Embryonic facial prominence (tissue), 1 donor: Measurements from ENCODE around the gene LPCAT4.
"Not testable (repeated sequence)": the region's sequence is repeated elsewhere in the genome, so short reads cannot be mapped to it uniquely, and the experiment has no call there.

Source experiments
- DNase-seq: peaks from one replicate; pipeline ENCODE4 v3.0.0-alpha.2; 2016; ENCODE audit errors: extremely low spot score

The LPCAT4 gene

DNA sequence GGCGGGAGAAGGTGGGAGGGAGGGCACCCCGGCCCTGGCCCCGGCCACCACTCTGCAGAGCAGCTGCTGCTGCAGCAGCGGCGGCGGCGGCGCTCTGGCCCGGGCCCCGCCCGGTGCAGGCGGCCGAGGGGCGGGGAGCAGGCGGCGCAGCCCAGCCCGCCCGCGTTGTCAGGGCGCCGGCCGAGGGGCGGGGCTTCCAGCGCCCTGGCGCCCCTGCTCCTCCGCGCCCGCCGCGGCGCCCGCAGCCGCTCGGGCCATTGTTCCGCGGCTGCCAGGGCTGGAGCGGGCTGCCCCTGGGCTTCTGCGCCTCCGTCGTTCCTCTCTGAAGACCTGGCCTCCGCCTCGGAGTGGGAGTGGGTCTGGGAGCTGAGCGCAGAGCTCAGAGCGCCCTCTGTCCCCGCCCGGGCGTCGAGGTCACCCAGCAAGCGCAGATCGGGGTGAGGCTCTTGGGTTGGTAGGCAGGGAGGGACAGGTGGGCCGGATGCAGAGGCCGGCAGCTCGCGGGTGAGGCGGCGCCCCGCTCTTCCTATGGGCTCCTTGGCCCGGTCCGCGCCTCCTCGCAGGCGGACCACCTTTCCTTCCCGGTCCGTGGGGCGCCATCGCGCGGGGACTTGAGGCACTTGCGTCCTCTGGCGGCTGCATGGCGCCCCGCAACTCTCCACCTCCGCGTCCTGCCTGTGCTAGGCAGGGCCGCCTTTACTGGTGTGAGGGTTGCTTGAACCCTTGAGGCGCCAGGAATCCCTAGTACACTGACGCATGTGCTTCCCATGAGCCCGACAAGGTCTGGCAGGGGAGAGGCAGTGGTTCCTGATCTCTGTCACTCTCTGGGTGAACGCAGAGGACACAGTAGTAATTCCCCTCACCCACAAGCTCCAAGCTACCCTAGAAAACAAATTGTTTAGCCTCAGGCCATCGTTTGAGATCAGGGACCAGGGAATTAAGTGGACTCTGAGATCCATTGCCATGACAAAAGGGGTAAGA is at the start of gene LPCAT4:
TSS of gene LPCAT4 (minus strand) at position 96 of the 981 bp plus-strand sequence. CDS start 96 bp downstream, outside the sequence.
- DNase-seq, result peak; percentile 45

GRCh38 chr15:34409511-34409910 is 42.5 kb upstream of the LPCAT4 start:
- not testable (repeated sequence) for DNase-seq

GRCh38 chr15:34408973-34409372 is 42.0 kb upstream of the LPCAT4 start:
- not testable (repeated sequence) for DNase-seq

GRCh38 chr15:34403899-34404298 is 36.9 kb upstream of the LPCAT4 start:
- DNase-seq, result not testable (repeated sequence)

- DNase-seq, result not testable (repeated sequence)
These were observed 36.2 kb upstream of the LPCAT4 start for GRCh38 chr15:34403160-34403598.

DNA sequence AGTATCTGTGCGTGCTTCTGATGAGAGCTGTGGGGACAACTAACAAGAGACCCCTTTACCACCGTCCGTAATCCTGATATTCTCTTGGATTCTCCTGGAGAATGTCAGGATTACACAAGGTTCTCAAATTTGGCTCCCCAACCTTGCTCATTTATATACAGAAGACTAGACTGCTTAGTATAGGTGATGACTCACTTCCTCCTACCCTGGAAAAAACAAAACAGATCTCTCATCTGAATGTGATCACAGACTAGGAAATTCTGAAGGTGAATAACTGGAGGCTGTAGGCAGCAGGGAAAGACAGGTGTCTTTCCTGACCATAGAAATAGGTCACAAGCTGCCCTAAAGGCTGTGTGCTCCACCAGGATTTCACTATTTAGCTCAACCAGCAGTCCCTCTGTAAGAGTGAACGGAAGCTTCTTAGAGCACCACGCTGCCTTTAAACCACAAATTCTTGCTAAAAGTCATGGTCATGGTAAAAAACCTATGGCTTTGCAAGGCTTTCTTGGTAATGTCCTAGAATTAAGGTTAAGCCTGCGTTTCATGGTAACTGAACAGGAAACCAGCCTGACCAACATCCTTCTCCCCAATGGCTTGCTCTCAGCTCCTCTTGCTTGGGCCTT is 30.8 kb upstream of the LPCAT4 start:
- not testable (repeated sequence) for DNase-seq

DNA sequence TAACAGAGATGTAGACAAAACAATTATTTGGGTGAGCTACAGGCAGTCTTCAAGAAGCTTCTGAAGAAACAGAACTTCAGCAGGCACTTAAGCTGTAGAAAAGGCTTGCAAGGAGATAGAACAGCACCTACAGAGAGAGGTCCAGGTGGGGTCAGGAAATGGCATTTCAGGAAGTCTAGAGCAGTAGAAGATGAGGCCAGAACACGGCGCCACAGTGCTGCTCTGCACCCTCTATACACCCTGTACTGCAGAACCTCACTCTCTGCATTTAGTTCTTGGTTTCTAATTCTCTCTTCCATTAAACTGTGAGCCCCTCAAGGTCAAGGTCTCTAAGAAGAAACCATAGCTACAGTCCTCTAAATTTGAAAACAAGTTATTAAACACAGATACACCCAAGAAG is 26.0 kb upstream of the LPCAT4 start:
- DNase-seq, result not testable (repeated sequence)

- DNase-seq, result not testable (repeated sequence)
These were observed 22.6 kb upstream of the LPCAT4 start for GRCh38 chr15:34389594-34390086.

GRCh38 chr15:34381829-34382521 is 15.0 kb upstream of the LPCAT4 start:
- not testable (repeated sequence) for DNase-seq

GRCh38 chr15:34380491-34380890 is 13.5 kb upstream of the LPCAT4 start:
- not testable (repeated sequence) for DNase-seq

GRCh38 chr15:34376856-34377255 is 9.9 kb upstream of the LPCAT4 start:
- DNase-seq, result no peak

DNA sequence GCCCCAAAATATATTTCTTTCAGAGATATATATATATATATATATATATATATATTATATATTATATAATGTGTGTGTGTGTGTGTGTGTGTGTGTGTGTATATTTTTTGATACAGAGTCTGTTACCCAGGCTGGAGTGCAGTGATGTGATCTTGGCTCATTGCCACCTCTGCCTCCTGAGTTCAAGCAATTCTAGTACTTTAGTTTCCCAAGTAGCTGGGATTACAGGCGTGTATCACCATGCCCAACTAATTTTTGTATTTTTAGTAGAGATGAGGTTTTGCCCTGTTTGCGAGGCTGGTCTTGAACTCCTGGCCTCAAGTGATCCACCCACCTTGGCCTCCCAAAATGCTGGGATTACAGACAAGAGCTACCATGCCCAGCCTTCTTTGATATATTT is 8.5 kb upstream of the LPCAT4 start:
- not testable (repeated sequence) for DNase-seq

DNA sequence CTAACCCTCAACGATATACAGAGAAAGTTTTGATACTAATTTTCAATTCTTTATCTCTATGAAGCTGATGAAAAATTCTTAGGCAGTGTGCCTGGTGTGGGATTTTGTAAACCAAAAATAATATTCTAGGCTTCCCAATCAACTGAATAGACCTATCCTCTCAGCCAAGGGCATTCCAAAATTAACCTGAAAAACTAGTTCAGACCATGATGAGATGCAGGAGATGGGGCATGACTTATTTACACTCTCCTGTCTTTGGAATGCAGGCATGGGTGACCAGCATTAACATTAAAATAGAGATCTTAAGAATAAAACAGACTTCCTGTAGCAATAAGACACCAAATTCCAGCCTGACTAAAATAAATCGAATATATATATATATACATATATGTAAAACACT is 7.8 kb upstream of the LPCAT4 start:
- no peak for DNase-seq

- DNase-seq, result no peak
These were observed 7.0 kb upstream of the LPCAT4 start for GRCh38 chr15:34373951-34374350.

GRCh38 chr15:34370643-34371042 is 3.6 kb upstream of the LPCAT4 start:
- no peak for DNase-seq

DNA sequence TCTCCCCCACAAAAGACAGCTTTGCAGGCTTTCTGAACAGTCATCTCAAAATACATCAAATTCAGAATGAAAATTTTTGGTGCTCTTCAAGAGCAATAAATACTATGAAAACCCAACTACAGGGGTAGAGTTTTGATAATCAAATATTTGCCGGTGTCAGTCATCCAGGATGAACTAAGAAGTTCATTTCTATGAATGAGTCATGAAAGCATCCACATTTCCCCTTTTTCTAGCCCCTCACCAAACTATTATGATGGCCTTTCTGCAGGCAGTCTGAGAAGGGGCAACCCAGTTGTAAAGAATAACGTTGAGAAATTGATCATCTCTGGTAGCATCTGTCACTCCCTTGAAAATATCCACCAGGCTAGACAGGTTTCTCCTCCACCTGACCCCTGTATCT is 3.1 kb upstream of the LPCAT4 start:
- no peak for DNase-seq

GRCh38 chr15:34366271-34367065 is 528 bp downstream of the LPCAT4 start:
- no peak for DNase-seq

GRCh38 chr15:34365836-34366235 is 1.2 kb downstream of the LPCAT4 start:
- no peak for DNase-seq

DNA sequence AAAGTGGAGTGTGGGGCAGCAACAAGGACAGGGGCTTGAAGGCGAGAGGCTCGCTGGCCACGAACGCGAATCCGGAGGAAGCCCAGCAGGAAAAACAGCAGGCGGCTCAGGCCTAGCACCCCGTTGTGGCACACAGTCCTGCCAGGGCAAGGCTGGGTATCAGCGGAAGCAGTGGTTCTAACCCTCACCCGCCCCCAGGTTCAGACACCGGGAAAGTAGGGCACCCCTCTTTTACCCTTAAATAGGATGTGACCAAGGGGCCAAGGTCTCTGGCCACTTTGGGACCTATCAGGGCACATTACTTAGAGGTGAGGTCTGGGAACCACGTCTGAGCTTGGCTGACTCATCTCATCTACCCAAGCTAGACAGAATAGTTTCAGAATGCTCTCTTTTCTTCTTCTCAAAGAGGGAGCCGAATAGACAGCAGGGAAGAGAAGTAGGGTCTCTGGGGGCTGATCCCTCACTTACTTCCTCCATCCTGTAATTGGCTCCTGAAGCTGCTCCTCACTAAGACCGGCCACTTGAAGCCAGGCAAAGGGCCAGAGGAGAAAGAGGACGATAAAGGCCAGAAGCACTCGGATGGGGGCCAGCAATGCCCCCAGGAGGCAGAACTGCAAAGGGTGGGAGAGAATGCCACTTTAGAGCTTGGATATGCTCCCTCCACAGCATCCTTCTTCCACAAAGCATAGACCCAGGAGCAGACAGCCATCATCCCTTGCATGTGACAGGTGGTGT is 1.7 kb downstream of the LPCAT4 start:
- DNase-seq, result no peak

DNA sequence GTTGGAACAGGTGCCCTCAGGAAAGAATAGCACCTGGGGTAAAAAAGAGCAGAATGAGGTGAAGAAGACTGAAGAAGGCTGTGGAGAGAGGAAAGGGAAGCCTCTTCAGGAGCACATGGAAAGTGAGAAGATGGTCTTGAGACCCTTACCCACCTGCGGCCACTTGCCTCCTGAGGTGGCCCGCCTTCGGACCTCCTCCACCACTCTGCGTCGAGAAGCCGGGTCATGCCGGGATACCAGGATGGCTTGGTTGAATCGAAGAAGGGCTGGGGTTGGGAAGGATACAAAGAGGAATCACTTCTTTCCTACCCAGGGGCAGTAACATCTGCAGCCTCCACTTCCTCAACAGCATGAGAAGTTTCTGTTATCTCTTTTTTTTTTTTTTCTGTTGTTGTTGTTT is 3.0 kb downstream of the LPCAT4 start:
- DNase-seq, result no peak
